ENCODE results near the gene HSPA4. TPM values are rescaled to one million over a fixed set of nuclear protein-coding genes. Genes with fewer than 3 reads are reported as not detected.
A peak's percentile ranks its signal among the peaks of the same experiment; 100 is the strongest.

HSPA4 gene
- total RNA-seq, 1 experiment from 2014 or later = 296 TPM

GRCh38 chr5:133029416-133029815, 22.4 kb upstream of the HSPA4 start:
- H3K4me1 Mint-ChIP-seq (ENCODE audit: low read depth, unreplicated experiment) = peaks cover 31% of the 10 kb centered on the region
- no peak for TF ChIP-seq CTCF (IDR thresholded peaks at IDR 0.05; ENCODE audit: unreplicated experiment)
- intact Hi-C loops (cut with micrococcal nuclease; ENCODE audit: unreplicated experiment) = no loop called here
- no peak overlapping the region for H3K27ac Mint-ChIP-seq (ENCODE audit: unreplicated experiment)
- CTCF ChIA-PET = interaction anchor here (0.7 to 2.1 kb wide), 2 partner anchors 20 to 191 kb away, joined by 3 to 6 read pairs; no protein-coding TSS in a partner anchor
- no peaks in the 10 kb centered on the region for H3K9me3 Mint-ChIP-seq (ENCODE audit: low read depth, unreplicated experiment)
- no TSS peak for BruUV-seq (replicated peaks)
- DNase-seq = no peak
- H3K27me3 Mint-ChIP-seq (ENCODE audit: unreplicated experiment) = no peaks in the 10 kb centered on the region
- peaks cover 13% of the 10 kb centered on the region for H3K36me3 Mint-ChIP-seq (ENCODE audit: insufficient read depth, unreplicated experiment)
- H3K4me3 Mint-ChIP-seq (ENCODE audit: low read depth, unreplicated experiment) = no peak overlapping the region

- Mint-ChIP-seq H3K27me3 (ENCODE audit: unreplicated experiment) (no peaks in the 10 kb centered on the region), H3K4me3 (ENCODE audit: low read depth, unreplicated experiment) (no peak overlapping the region), H3K9me3 (ENCODE audit: low read depth, unreplicated experiment) (no peaks in the 10 kb centered on the region), H3K27ac (ENCODE audit: unreplicated experiment) (no peak overlapping the region), H3K36me3 (ENCODE audit: insufficient read depth, unreplicated experiment) (peaks cover 11% of the 10 kb centered on the region), H3K4me1 (ENCODE audit: low read depth, unreplicated experiment) (peaks cover 26% of the 10 kb centered on the region)
- CTCF ChIA-PET = interaction anchor here (0.7 to 2.1 kb wide), 2 partner anchors 19 to 190 kb away, joined by 3 to 6 read pairs; no protein-coding TSS in a partner anchor
- DNase-seq = no peak
- TF ChIP-seq CTCF (IDR thresholded peaks at IDR 0.05; ENCODE audit: unreplicated experiment) = no peak
- intact Hi-C loops (cut with micrococcal nuclease; ENCODE audit: unreplicated experiment) = no loop called here
- BruUV-seq (replicated peaks) = no TSS peak
These were observed 21.3 kb upstream of the HSPA4 start for GRCh38 chr5:133030343-133031005.

GRCh38 chr5:133032852-133033742, 18.7 kb upstream of the HSPA4 start:
- BruUV-seq (replicated peaks) = no TSS peak
- Mint-ChIP-seq H3K9me3 (ENCODE audit: low read depth, unreplicated experiment) (no peaks in the 10 kb centered on the region), H3K27me3 (ENCODE audit: unreplicated experiment) (no peaks in the 10 kb centered on the region), H3K4me1 (ENCODE audit: low read depth, unreplicated experiment) (peaks cover 14% of the 10 kb centered on the region), H3K27ac (ENCODE audit: unreplicated experiment) (peak overlapping the region; percentile 18), H3K36me3 (ENCODE audit: insufficient read depth, unreplicated experiment) (no peaks in the 10 kb centered on the region), H3K4me3 (ENCODE audit: low read depth, unreplicated experiment) (no peak overlapping the region)
- intact Hi-C loops (cut with micrococcal nuclease; ENCODE audit: unreplicated experiment) = no loop called here
- no peak for TF ChIP-seq CTCF (IDR thresholded peaks at IDR 0.05; ENCODE audit: unreplicated experiment)
- DNase-seq = no peak
- CTCF ChIA-PET = interaction anchor here (0.6 to 1.1 kb wide), 4 partner anchors 11 to 285 kb away, joined by 3 to 6 read pairs (median 3); partner anchors contain the start of gene AFF4

GRCh38 chr5:133034064-133034463, 17.7 kb upstream of the HSPA4 start:
- intact Hi-C loops (cut with micrococcal nuclease; ENCODE audit: unreplicated experiment) = no loop called here
- DNase-seq = no peak
- no peaks in the 10 kb centered on the region for H3K27me3 Mint-ChIP-seq (ENCODE audit: unreplicated experiment)
- no peaks in the 10 kb centered on the region for H3K9me3 Mint-ChIP-seq (ENCODE audit: low read depth, unreplicated experiment)
- H3K27ac Mint-ChIP-seq (ENCODE audit: unreplicated experiment) = no peak overlapping the region
- BruUV-seq (replicated peaks) = no TSS peak
- H3K4me3 Mint-ChIP-seq (ENCODE audit: low read depth, unreplicated experiment) = no peak overlapping the region
- CTCF ChIA-PET = no interaction called here
- no peak for TF ChIP-seq CTCF (IDR thresholded peaks at IDR 0.05; ENCODE audit: unreplicated experiment)
- no peaks in the 10 kb centered on the region for H3K36me3 Mint-ChIP-seq (ENCODE audit: insufficient read depth, unreplicated experiment)
- peaks cover 14% of the 10 kb centered on the region for H3K4me1 Mint-ChIP-seq (ENCODE audit: low read depth, unreplicated experiment)
